Smooth muscle cell (in vitro differentiated cells): ENCODE data around the gene HYAL3. TPM values are rescaled to one million over a fixed set of nuclear protein-coding genes. Genes with fewer than 3 reads are reported as not detected.

ENCODE experiments used
- DNase-seq: peaks from one replicate; lab custom pipeline; 2025; ENCODE audit not compliant: unreplicated experiment; lab: John Stamatoyannopoulos, UW
- H2AFZ ChIP-seq: fragments of 200-600 bp; sonication (generic); 2 replicates; pipeline ENCODE4 v1.6.0; 2016; ENCODE audit warnings: antibody characterized with exemption, low read depth, mild to moderate bottlenecking
- H3F3A ChIP-seq: fragments of 200-600 bp; sonication (generic); 2 replicates; pipeline ENCODE4 v1.6.0; 2017; ENCODE audit warnings: antibody characterized with exemption, low read depth
- H3K27ac ChIP-seq: fragments of 200-600 bp; sonication (generic); 2 replicates; pipeline ENCODE4 v1.5.1; 2016; ENCODE audit warnings: low read depth, mild to moderate bottlenecking
- H3K27me3 ChIP-seq: fragments of 200-600 bp; sonication (generic); 2 replicates; pipeline ENCODE4 v1.6.1; 2016; ENCODE audit warnings: low read depth, mild to moderate bottlenecking
- H3K36me3 ChIP-seq: fragments of 200-600 bp; sonication (generic); 2 replicates; pipeline ENCODE4 v1.5.1; 2016; ENCODE audit warnings: low read depth
- H3K4me1 ChIP-seq: fragments of 200-600 bp; sonication (generic); 2 replicates; pipeline ENCODE4 v1.5.1; 2016; ENCODE audit warnings: low read depth
- H3K4me2 ChIP-seq: fragments of 200-600 bp; sonication (generic); 2 replicates; pipeline ENCODE4 v1.6.0; 2016; ENCODE audit warnings: mild to moderate bottlenecking
- H3K4me3 ChIP-seq: fragments of 200-600 bp; sonication (generic); 2 replicates; pipeline ENCODE4 v1.5.1; 2016; ENCODE audit warnings: mild to moderate bottlenecking
- H3K79me2 ChIP-seq: fragments of 200-600 bp; sonication (generic); 2 replicates; pipeline ENCODE4 v1.6.0; 2016; ENCODE audit warnings: low read depth, mild to moderate bottlenecking
- H3K9ac ChIP-seq: fragments of 200-600 bp; sonication (generic); 2 replicates; pipeline ENCODE4 v1.6.0; 2016; ENCODE audit warnings: low read depth
- H3K9me3 ChIP-seq: fragments of 200-600 bp; sonication (generic); replicated peaks from 2 replicates; pipeline ENCODE4 v1.5.1; 2016; ENCODE audit warnings: low read depth
- H4K20me1 ChIP-seq: fragments of 200-600 bp; sonication (generic); 2 replicates; pipeline ENCODE4 v1.6.0; 2016; ENCODE audit warnings: low read depth
- WGBS: methylation state at CpG from one replicate; pipeline ENCODE4 v1.1.7; 2016; ENCODE audit warnings: low lambda C conversion rate; 5-methylcytosine and 5-hydroxymethylcytosine counted together
- polyA plus RNA-seq: library from polyadenylated mRNA; unstranded; fragments of >200 nt; fragmentation: Nextera tagmentation; extraction: Ambion mirVana; gene quantifications from 2 replicates; pipeline ENCODE4 v1.2.1, GENCODE V29; 2016
- total RNA-seq: library from RNA; depleted of rRNA; stranded (reverse); fragments of >200 nt; gene quantifications from 2 replicates; pipeline ENCODE4 v1.2.3, GENCODE V29; 2014
- TF ChIP-seq, protein P1 (sequence below): fragments of 200-600 bp; sonication (generic); IDR thresholded peaks from 2 replicates; pipeline ENCODE4 v1.5.1; 2017; ENCODE audit warnings: borderline replicate concordance, mild to moderate bottlenecking, antibody characterized with exemption; ENCODE audit not compliant: insufficient read depth, poor library complexity, severe bottlenecking

Gene HYAL3
- total and polyA plus RNA-seq, 2 experiments from 2014 or later = 2.5 to 3.7 TPM

DNA sequence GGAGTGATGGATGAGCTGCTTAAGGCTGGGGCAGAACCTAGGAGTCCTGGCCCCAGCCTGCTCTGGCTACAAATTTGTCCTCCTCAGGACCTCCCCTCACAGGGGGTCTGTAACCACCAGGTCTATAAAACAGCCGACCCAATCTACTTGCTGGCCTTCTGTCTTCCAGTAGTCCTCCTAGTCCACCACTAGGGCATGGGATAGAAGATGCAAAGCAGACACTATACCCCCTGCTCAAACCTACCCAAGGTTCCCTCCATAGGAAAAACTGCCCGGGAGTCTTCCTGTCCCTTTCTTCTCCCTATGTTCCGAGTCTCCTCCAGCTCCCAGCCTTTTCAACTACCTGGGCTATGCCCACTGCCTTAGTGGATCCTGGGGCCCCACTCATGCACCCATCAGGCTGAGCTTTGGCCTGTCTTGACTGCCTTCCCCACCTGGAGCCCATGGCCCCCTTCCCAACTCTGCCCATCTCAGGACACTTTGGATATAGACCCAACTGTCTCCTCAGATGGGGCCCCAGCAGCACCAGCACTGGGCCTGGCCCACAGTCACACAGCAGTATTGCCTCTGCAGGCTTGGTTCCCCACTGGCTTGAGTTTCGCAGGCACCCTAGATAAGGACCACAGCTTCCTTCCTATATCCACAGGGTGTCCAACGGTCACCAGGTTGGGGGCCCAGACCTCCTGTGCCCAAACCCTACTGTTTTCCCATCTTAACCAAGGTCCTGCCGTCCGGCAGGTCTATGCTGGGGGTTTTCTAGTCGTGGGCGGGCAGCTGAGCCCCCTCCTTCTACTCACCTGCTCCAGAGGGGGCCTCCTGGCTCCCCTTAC lies 1.1 kb downstream of the HYAL3 start:
- 74% methylated on average over 9 of the region's 9 CpGs for WGBS
- Histone ChIP-seq H3K9me3 (no peaks in the 10 kb centered on the region), H2AFZ (no peak overlapping the region), H3K4me2 (peak overlapping the region; percentile 100), H3K27me3 (no peaks in the 10 kb centered on the region), H3K79me2 (no peaks in the 10 kb centered on the region), H3K9ac (peak overlapping the region; percentile 86), H3K27ac (peak overlapping the region; percentile 73), H3F3A (peaks cover 4% of the 10 kb centered on the region), H3K36me3 (no peaks in the 10 kb centered on the region), H3K4me1 (peaks cover 13% of the 10 kb centered on the region), H4K20me1 (no peaks in the 10 kb centered on the region), H3K4me3 (peak overlapping the region; percentile 85)
- DNase-seq = no peak
- TF ChIP-seq, protein P1, sequence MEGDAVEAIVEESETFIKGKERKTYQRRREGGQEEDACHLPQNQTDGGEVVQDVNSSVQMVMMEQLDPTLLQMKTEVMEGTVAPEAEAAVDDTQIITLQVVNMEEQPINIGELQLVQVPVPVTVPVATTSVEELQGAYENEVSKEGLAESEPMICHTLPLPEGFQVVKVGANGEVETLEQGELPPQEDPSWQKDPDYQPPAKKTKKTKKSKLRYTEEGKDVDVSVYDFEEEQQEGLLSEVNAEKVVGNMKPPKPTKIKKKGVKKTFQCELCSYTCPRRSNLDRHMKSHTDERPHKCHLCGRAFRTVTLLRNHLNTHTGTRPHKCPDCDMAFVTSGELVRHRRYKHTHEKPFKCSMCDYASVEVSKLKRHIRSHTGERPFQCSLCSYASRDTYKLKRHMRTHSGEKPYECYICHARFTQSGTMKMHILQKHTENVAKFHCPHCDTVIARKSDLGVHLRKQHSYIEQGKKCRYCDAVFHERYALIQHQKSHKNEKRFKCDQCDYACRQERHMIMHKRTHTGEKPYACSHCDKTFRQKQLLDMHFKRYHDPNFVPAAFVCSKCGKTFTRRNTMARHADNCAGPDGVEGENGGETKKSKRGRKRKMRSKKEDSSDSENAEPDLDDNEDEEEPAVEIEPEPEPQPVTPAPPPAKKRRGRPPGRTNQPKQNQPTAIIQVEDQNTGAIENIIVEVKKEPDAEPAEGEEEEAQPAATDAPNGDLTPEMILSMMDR = peak; percentile 12

DNA sequence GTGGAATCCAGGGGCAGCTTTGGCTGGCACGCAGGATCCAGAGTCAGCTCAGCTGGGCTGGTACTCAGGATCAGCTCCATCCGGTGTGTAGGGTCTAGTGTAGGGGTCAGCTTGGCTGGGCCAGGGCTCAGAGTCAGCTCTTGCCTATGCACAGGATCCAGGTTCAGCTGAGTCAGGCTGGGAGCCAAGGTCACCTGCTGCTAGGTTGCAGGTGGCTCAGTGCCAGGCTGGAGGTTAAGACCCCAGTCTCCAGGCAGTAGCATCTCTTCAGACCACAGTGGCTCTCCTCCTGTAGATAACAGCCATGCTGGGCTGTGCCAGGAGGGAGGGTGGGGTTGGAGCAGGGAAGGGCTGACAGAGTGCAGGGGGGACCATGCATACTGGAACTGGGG lies 1.8 kb downstream of the HYAL3 start:
- TF ChIP-seq, protein P1 = no peak
- no peak for DNase-seq
- Histone ChIP-seq H4K20me1 (no peaks in the 10 kb centered on the region), H3K4me3 (no peak overlapping the region), H3K9me3 (no peaks in the 10 kb centered on the region), H3K27me3 (no peaks in the 10 kb centered on the region), H3F3A (peaks cover 4% of the 10 kb centered on the region), H3K36me3 (no peaks in the 10 kb centered on the region), H3K27ac (no peak overlapping the region), H2AFZ (no peak overlapping the region), H3K4me2 (no peak overlapping the region), H3K4me1 (peaks cover 16% of the 10 kb centered on the region), H3K79me2 (no peaks in the 10 kb centered on the region), H3K9ac (no peak overlapping the region)
- 96% methylated on average over 2 of the region's 2 CpGs for WGBS

DNA sequence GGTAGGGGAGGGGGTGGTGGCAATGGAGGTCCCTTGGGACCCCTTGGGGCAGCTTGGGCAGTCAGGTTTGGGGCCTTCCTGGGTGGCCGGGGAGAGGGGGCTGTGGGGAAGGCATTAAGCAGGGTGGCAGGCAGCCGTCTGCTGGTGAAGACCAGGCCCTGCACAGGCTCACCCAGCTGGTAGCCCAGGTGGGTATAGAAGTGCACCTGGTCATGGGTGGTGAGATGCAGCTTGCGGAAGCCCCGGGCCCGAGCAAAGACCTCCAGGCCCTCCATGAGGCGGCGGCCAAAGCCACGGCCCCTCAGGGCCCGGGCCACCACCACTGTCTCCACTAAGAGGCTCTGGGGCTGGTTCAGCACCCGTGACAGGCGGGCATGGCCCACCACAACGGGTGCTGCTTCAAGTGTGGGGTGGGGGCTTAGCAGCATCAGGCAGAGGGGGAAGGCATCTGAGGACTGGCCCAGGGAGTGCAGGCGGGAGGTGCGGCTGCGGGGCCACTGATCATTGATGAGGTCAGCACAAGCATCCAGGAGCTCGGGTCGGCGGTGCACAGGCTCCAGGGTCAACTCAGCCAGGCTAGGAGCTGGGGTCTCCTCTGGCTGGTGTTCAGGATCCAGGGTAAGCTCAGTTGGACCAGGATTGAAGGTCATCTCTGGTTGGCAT lies 2.4 kb downstream of the HYAL3 start:
- Histone ChIP-seq H3K36me3 (no peaks in the 10 kb centered on the region), H3K4me3 (no peak overlapping the region), H3F3A (peaks cover 4% of the 10 kb centered on the region), H3K27ac (no peak overlapping the region), H3K4me1 (peaks cover 16% of the 10 kb centered on the region), H3K9me3 (no peaks in the 10 kb centered on the region), H3K4me2 (no peak overlapping the region), H3K9ac (no peak overlapping the region), H4K20me1 (no peaks in the 10 kb centered on the region), H2AFZ (no peak overlapping the region), H3K27me3 (no peaks in the 10 kb centered on the region), H3K79me2 (peaks cover 3% of the 10 kb centered on the region)
- TF ChIP-seq, protein P1 = no peak
- DNase-seq = no peak
- 97% methylated on average over 18 of the region's 18 CpGs for WGBS
